HG03439 (cell line): ENCODE results near the gene LEFTY1.
"Not testable (repeated sequence)": the region's sequence is repeated elsewhere in the genome, so short reads cannot be mapped to it uniquely, and the experiment has no call there.

Source experiments
- ATAC-seq: cut with Tn5 transposase; IDR thresholded peaks from one replicate; pipeline ENCODE4 v1.9.1; 2021; ENCODE audit warnings: mild to moderate bottlenecking, moderate library complexity; ENCODE audit not compliant: unreplicated experiment

The LEFTY1 gene, protein sequence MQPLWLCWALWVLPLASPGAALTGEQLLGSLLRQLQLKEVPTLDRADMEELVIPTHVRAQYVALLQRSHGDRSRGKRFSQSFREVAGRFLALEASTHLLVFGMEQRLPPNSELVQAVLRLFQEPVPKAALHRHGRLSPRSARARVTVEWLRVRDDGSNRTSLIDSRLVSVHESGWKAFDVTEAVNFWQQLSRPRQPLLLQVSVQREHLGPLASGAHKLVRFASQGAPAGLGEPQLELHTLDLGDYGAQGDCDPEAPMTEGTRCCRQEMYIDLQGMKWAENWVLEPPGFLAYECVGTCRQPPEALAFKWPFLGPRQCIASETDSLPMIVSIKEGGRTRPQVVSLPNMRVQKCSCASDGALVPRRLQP

GRCh38 chr1:225888898-225889601, at the start of gene LEFTY1:
Gene LEFTY1 (minus strand): TSS chr1:225889146. CDS start chr1:225889066, 80 bp downstream.
- ATAC-seq, result no peak

DNA sequence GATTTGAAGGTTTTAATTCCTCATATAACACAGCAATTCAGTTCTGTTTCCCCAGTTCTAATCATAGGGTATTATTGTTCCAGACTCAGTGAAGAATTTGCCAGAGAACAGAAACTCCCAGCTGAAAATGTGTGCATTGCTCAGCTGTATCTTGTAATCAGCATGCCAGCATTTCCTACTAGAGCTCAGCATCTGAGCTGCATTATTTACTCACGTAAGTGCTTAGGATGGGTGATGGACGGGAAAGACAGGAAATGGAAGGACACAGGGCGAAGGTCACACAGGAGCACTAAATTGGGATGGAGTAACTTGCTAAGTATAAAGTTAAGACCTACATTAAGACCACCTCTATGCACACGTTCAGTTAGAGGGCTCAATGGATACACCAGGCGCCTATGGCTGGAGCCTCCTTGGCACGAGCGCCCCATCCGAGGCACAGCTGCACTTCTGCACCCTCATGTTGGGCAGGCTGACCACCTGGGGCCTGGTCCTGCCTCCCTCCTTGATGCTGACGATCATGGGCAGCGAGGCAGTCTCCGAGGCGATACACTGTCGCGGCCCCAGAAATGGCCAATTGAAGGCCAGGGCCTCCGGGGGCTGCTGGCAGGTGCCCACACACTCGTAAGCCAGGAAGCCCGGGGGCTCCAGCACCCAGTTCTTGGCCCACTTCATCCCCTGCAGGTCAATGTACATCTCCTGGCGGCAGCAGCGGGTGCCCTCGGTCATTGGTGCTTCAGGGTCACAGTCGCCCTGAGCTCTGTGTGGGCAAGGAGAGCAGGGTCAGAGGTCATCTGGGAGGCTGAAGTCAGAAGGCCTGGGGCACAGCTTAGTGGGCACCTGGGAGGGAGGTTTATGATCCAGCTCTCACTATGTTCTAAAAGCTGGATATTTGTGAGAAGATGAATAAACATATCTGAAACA, 48.4 kb upstream of the LEFTY1 start:
- no peak for ATAC-seq

GRCh38 chr1:225936523-225936922, 47.6 kb upstream of the LEFTY1 start:
- no peak for ATAC-seq

DNA sequence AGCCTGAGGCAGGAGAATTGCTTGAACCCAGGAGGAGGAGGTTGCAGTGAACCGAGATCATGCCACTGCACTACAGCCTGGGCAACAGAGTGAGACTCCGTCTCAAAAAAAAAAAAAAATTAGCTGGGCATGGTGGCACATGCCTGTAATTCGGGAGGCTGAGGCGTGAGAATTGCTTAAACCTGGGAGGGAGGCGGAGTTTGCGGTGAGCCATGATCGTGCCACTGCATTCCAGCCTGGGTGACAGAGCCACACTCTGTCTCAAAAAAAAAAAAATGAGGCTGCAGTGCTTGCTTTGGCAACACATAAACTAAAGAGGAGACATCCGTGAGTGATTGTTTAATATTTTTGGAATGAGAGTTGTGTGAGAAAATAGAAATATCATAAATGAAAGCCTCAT, 47.1 kb upstream of the LEFTY1 start:
- not testable (repeated sequence) for ATAC-seq

DNA sequence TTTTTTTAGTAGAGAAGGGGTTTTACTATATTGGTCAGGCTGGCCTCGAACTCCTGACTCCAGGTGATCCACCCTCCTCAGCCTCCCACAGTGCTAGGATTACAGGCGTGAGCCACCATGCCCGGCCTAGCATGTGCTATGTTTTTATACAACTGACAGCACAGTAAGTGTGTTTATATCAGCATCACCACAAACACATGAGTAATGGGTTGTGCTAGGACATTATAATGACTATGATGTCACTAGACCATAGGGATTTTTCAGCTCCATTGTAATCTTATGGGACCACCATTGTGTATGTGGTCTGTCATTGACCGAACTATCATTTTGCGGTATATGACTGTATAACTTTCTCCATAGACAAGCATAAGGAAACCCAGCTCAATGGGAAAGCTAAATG, 45.8 kb upstream of the LEFTY1 start:
- ATAC-seq, result no peak

GRCh38 chr1:225933072-225933471, 44.1 kb upstream of the LEFTY1 start:
- ATAC-seq, result no peak

GRCh38 chr1:225931270-225932136, 42.6 kb upstream of the LEFTY1 start:
- ATAC-seq, result no peak

DNA sequence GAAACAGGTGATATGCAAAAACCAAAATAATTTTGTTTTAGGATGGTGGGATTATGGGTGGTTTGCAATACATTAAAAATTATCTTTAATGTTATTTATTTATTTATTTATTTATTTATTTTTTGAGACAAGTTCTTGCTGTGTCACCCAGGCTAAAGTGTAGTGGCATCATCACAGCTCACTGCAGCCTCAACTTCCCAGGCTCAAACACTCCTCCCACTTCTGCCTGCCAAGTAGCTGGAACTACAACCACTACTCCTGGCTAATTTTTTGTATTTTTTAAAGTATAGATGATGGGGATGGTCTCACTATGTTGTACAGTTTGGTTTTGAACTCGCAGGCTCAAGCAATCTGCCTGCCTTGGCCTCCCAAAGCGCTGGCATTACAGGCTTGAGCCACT, 41.6 kb upstream of the LEFTY1 start:
- ATAC-seq, result no peak

GRCh38 chr1:225929462-225929861, 40.5 kb upstream of the LEFTY1 start:
- not testable (repeated sequence) for ATAC-seq

DNA sequence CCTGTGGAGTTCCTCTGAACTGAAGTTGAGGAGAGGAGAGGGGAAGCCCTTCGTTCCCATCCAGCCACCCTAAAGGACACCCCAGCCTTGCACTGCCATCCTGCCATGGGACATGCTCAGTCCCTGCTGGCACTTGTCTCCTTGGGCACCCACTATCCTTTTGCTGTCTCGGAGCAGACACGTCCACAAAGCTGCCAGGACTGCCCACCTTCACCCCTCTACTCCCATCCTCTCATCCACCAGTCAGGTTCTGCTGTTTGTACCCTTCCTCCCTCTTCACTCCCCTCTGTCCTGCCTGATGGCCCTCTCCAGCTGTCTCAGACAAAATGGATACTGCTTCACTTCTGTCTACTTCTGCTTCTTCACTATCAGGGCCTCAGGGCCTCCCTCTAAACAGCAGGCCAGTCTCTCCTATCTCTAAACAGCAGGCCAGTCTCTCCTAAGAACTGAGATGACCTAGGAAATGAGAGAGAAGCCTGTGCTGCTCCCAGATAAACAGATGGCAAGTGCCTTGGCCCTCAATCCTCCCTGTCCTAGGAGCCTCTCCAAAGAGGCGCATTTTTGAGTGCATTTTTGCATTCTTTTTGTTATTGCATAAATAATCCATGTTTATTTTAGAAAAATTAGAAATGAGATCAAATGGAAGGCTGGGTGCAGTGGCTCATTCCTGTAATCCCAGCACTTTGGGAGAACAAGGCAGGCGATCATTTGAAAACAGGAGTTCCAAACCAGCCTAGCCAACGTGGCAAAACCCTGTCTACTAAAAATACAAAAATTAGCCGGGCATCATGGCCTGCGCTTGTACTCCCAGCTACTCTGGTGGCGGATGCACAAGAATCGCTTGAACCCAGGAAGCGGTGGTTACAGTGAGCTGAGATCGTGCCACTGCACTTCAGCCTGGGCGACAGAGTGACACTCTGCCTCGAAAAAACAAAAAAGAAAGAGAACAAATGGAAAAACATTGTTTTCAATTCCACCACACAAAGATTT, 39.5 kb upstream of the LEFTY1 start:
- no peak for ATAC-seq

- no peak for ATAC-seq
These were observed 37.7 kb upstream of the LEFTY1 start for GRCh38 chr1:225926551-225927113.

DNA sequence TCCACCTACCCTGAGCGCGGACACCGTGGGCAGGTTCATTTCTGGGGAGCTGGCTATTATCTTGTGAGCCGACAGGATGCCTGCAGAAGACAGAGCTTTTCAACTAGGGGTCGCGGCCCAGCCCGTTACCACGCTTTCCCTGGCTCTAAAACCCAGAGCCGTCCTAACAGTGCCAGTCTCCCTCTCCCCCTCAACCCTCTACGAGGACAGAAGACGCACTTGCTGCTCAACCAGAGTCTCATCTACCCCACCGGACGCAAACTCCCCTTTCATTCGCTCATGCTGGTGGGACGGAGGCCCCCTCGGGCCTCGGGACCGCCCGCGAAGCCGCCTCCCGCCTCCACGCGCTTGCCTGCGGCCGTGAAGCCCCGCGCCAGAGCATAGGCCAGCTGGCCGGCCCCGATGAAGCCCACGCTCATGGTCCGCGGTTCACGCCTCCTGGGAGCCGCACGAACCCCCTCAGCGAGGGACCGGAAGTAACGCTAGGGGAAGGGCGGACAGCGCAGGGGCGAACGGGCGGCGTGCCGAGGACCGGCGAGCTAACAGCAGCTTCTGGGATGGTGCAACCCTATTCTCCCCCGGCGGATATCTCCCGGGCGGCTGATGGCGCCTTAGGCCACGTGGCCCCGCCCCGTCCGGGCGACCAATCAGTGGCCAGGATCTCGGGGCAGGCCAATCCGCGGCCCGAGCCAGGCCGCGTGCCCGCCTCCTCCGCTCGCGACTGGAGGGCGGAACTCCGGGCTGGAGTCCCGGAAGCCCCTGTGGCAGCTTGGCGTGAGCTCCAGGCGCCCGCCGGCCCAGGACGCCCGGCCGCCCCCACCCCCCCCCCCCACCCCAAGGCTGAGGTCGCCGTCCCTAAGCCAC, 35.0 kb upstream of the LEFTY1 start, which contains the start of gene PYCR2:
Gene PYCR2 (minus strand): TSS at position 559 of the 864 bp plus-strand sequence. CDS start 140 bp downstream, at position 419.
- ATAC-seq, result peak; percentile 96

DNA sequence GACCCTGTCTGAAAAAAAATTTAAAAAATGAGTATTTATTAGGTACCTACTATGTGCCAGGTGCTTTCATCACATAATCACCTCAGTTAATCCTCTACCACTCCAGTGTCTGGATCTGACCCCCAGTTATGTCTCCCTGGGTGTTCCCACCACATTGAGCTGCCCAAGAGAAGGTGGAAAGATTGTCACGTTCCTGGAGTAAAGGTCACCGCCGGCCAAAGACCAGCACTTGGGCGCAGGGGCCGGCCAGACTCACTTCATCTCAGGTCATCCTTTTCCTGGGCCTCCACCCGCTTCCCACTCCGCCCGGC, 34.4 kb upstream of the LEFTY1 start:
- ATAC-seq, result no peak

GRCh38 chr1:225921734-225922709, 33.1 kb upstream of the LEFTY1 start:
- ATAC-seq, result no peak

DNA sequence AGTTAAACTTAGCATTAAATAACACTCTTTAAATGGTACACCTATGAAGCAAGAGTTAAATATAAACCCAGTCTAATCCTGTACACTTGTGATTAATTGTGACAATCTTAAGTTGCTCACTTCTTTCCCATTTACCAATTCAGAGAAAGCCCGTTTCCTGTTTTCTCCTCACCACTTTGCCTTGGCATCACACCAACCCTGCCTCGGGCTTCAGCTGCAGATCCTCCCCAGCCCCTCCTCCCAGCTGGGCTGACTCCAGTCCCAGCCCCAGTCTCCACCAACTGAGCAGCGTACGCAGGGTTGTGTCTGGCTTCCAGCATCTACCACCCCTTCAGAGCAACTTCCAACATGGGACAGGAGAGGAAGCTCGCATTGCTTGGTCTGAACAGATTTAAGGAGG, 31.0 kb upstream of the LEFTY1 start:
- no peak for ATAC-seq

- ATAC-seq, result no peak
These were observed 29.3 kb upstream of the LEFTY1 start for GRCh38 chr1:225918280-225918679.

DNA sequence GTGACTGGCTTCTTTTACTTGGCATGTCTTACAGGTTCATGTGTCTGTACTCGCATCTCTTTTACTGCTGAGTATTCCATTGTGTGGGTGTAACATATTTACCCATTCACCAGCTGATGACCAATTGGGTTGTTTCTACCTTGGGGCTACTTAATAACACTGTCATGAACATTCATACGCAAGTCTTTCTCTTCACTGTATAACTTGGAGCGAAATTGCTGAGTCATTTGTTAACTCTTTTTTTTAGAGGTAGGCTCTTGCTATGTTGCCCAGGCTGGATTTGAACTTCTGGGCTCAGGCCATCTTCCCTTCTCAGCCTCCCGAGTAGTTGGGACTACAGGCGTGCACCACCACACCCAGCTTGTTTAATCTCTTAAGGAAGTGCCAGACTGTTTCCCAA, 28.6 kb upstream of the LEFTY1 start:
- ATAC-seq, result no peak
